Panc1 (cell line): ENCODE data around the gene DYNC1I1. TPM values are rescaled to one million over a fixed set of nuclear protein-coding genes. Genes with fewer than 3 reads are reported as not detected.

Experiments
- ATAC-seq: fragments of 200-7000 bp; cut with Tn5 transposase; 2 replicates; pipeline ENCODE4 v1.9.1; 2020; ENCODE audit warnings: mild to moderate bottlenecking, moderate library complexity
- BruUV-seq: library from RNA; stranded (reverse); fragments of 400-500 nt; replicated peaks from 2 replicates; lab custom pipeline; 2021; lab: Mats Ljungman, UMichigan
- CTCF ChIA-PET: fragments of 300-600 bp; sonication (Branson Sonifier 250); formaldehyde crosslinking; loops from one replicate; lab custom pipeline; 2022; ENCODE audit warnings: antibody characterized with exemption; lab: Charles Lee
- POLR2A ChIA-PET: fragments of 300-600 bp; sonication (Branson Sonifier 250); formaldehyde crosslinking; loops from one replicate; lab custom pipeline; 2022; ENCODE audit warnings: antibody characterized with exemption; lab: Charles Lee
- DNase-seq: peaks from one replicate; pipeline ENCODE4 v3.0.0-alpha.2; 2010; ENCODE audit warnings: low read depth, low spot score
- H3K27ac ChIP-seq: 2 replicates; pipeline ENCODE4 v1.5.1; 2011; ENCODE audit warnings: mild to moderate bottlenecking, low read length, inconsistent platforms
- H3K27me3 ChIP-seq: fragments of 200-500 bp; sonication (Bioruptor generic); 2 replicates; pipeline ENCODE4 v1.6.0; 2014; ENCODE audit warnings: low read length, inconsistent platforms; ENCODE audit not compliant: control insufficient read depth, insufficient read depth
- H3K36me3 ChIP-seq: fragments of 200-500 bp; sonication (Bioruptor generic); 2 replicates; pipeline ENCODE4 v1.5.1; 2014; ENCODE audit warnings: inconsistent platforms, mild to moderate bottlenecking, low read length, moderate library complexity; ENCODE audit not compliant: control insufficient read depth, insufficient read depth
- H3K4me1 ChIP-seq: 2 replicates; pipeline ENCODE4 v1.5.1; 2011; ENCODE audit warnings: inconsistent platforms, mild to moderate bottlenecking, low read length, moderate library complexity; ENCODE audit not compliant: control insufficient read depth, insufficient read depth
- H3K4me3 ChIP-seq, 2 experiments: 2 replicates each; pipeline ENCODE4 v1.5.1; 2011 to 2012; ENCODE audit warnings: low read depth in 2 of 2, low read length in 2 of 2, mild to moderate bottlenecking in 2 of 2, inconsistent platforms in 1 of 2, moderate library complexity in 1 of 2
- H3K9me3 ChIP-seq: fragments of 200-500 bp; sonication (Bioruptor generic); 2 replicates; pipeline ENCODE4 v1.5.1; 2014; ENCODE audit warnings: low read depth, mild to moderate bottlenecking, inconsistent platforms, low read length, moderate library complexity; ENCODE audit not compliant: control insufficient read depth, insufficient read depth
- POLR2AphosphoS5 ChIP-seq: IDR thresholded peaks from 2 replicates; pipeline ENCODE4 v1.6.1; 2012; ENCODE audit warnings: mild to moderate bottlenecking, low read depth, low read length, moderate library complexity
- SIN3A ChIP-seq: IDR thresholded peaks from 2 replicates; pipeline ENCODE4 v1.6.1; 2012; ENCODE audit warnings: low read depth, mild to moderate bottlenecking, low read length, moderate library complexity, borderline replicate concordance; ENCODE audit not compliant: insufficient read depth
- TCF7L2 ChIP-seq: IDR thresholded peaks from 2 replicates; pipeline ENCODE4 v1.6.1; 2011; ENCODE audit warnings: mild to moderate bottlenecking, low read depth, low read length, inconsistent platforms
- in situ Hi-C: cut with HindIII; loops from 2 replicates; pipeline ENCODE4 v1.10.0; 2016; ENCODE audit warnings: low sequenced_read_pairs, low pct_unique_long_range_greater_than_20kb
- intact Hi-C: fragments of 100-400 bp; cut with micrococcal nuclease; formaldehyde crosslinking; loops from one replicate; pipeline ENCODE4 v1.10.0; 2022; ENCODE audit not compliant: unreplicated experiment
- total RNA-seq: library from RNA; stranded (reverse); gene quantifications from one replicate; pipeline ENCODE4 v1.2.1, GENCODE V29; 2021; ENCODE audit not compliant: unreplicated experiment
- TF ChIP-seq, protein P1 (sequence below): fragments of 450-650 bp; IDR thresholded peaks from 2 replicates; pipeline ENCODE4 v1.5.1; 2017; ENCODE audit warnings: mild to moderate bottlenecking
- TF ChIP-seq, protein P2 (sequence below), 2 experiments: IDR thresholded peaks; 2 replicates each; pipeline ENCODE4 v1.6.1; 2011 to 2012; ENCODE audit warnings: low read depth in 2 of 2, control low read depth in 1 of 2, low read length in 1 of 2, mild to moderate bottlenecking in 1 of 2, moderate library complexity in 1 of 2; ENCODE audit not compliant: insufficient read depth in 1 of 2

Gene DYNC1I1
- total RNA-seq, 1 experiment from 2014 or later: 0.13 TPM

DNA sequence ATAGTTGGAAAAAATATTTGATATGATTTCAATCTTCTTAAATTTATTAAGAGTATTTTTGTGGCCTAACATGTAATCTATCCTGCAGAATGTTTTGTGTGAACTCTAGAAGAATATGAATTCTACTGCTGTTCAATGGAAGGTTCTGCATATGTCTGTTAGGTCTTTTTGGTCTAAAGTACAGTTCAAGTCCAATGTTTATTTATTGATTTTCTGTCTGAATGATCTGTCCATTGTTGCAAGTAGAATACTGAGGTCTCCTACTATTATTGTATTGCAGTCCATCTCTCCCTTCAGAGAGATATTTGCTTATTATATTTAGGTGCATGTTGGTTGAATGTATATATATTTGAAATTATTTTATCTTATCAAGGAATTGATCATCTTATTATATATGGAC lies 18.9 kb upstream of the DYNC1I1 start:
- DNase-seq: no peak
- no peaks in the 10 kb centered on the region for H3K9me3 ChIP-seq
- intact Hi-C loops (no loop called here), in situ Hi-C loops (no loop called here)
- H3K27me3 ChIP-seq: no peaks in the 10 kb centered on the region
- POLR2A ChIA-PET: no interaction called here
- no peaks in the 10 kb centered on the region for H3K4me1 ChIP-seq
- ATAC-seq: no peak
- BruUV-seq: no TSS peak
- CTCF ChIA-PET: no interaction called here
- TF ChIP-seq POLR2AphosphoS5 (no peak), TCF7L2 (no peak), SIN3A (no peak)
- TF ChIP-seq, protein P1, sequence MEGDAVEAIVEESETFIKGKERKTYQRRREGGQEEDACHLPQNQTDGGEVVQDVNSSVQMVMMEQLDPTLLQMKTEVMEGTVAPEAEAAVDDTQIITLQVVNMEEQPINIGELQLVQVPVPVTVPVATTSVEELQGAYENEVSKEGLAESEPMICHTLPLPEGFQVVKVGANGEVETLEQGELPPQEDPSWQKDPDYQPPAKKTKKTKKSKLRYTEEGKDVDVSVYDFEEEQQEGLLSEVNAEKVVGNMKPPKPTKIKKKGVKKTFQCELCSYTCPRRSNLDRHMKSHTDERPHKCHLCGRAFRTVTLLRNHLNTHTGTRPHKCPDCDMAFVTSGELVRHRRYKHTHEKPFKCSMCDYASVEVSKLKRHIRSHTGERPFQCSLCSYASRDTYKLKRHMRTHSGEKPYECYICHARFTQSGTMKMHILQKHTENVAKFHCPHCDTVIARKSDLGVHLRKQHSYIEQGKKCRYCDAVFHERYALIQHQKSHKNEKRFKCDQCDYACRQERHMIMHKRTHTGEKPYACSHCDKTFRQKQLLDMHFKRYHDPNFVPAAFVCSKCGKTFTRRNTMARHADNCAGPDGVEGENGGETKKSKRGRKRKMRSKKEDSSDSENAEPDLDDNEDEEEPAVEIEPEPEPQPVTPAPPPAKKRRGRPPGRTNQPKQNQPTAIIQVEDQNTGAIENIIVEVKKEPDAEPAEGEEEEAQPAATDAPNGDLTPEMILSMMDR: no peak
- TF ChIP-seq, protein P2, sequence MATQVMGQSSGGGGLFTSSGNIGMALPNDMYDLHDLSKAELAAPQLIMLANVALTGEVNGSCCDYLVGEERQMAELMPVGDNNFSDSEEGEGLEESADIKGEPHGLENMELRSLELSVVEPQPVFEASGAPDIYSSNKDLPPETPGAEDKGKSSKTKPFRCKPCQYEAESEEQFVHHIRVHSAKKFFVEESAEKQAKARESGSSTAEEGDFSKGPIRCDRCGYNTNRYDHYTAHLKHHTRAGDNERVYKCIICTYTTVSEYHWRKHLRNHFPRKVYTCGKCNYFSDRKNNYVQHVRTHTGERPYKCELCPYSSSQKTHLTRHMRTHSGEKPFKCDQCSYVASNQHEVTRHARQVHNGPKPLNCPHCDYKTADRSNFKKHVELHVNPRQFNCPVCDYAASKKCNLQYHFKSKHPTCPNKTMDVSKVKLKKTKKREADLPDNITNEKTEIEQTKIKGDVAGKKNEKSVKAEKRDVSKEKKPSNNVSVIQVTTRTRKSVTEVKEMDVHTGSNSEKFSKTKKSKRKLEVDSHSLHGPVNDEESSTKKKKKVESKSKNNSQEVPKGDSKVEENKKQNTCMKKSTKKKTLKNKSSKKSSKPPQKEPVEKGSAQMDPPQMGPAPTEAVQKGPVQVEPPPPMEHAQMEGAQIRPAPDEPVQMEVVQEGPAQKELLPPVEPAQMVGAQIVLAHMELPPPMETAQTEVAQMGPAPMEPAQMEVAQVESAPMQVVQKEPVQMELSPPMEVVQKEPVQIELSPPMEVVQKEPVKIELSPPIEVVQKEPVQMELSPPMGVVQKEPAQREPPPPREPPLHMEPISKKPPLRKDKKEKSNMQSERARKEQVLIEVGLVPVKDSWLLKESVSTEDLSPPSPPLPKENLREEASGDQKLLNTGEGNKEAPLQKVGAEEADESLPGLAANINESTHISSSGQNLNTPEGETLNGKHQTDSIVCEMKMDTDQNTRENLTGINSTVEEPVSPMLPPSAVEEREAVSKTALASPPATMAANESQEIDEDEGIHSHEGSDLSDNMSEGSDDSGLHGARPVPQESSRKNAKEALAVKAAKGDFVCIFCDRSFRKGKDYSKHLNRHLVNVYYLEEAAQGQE (IDR thresholded peaks at IDR 0.05; ENCODE audit: insufficient read depth in 1 of 2, low read depth in 2 of 2, low read length in 1 of 2): no peak
- H3K36me3 ChIP-seq: no peaks in the 10 kb centered on the region
- H3K4me3 ChIP-seq: no peak overlapping the region
- no peak overlapping the region for H3K27ac ChIP-seq

DNA sequence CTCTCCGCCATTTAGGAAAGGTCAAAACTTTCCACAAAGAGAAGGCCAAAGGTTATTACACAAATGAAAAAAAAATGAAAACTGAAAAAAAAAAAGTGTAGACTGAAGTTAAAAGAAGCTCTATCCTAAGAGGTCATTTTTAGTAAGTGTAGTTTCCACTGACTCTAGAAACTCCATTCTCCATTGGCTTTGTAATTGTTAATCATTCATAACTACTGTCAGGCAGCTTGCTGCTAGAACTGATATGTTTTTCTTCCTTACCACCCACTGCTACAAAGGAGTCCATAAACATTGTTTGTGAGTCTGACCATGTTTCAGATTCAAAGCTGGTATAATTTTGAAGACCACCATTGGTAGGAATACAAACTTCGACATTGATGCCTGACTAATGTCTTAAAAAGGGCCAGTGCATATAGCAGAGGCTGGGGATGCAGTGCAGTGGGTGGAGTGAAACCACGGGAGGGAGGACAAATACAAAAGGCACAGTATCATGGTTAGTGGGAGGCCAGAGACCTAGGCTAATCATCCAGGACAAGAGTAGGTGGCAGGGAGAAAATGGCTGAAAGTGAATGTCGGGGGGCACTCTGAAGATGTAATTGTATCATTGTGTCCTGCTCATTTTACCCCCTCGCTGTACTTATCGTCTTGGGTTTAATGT lies 16.9 kb upstream of the DYNC1I1 start:
- H3K27ac ChIP-seq: no peak overlapping the region
- ChIA-PET CTCF (no interaction called here), POLR2A (no interaction called here)
- ATAC-seq (no peak), DNase-seq (no peak)
- intact Hi-C loops (no loop called here), in situ Hi-C loops (no loop called here)
- TF ChIP-seq, protein P2 (IDR thresholded peaks at IDR 0.05; ENCODE audit: insufficient read depth in 1 of 2, low read depth in 2 of 2, low read length in 1 of 2): no peak
- TF ChIP-seq SIN3A: no peak
- TF ChIP-seq, protein P1: no peak
- no peak for TF ChIP-seq POLR2AphosphoS5
- no peak for TF ChIP-seq TCF7L2
- BruUV-seq: no TSS peak
- H3K4me3 ChIP-seq: no peak overlapping the region
- no peaks in the 10 kb centered on the region; the same call in 1 of the 2 replicates for H3K27me3 ChIP-seq
- no peaks in the 10 kb centered on the region for H3K4me1 ChIP-seq
- H3K9me3 ChIP-seq: no peaks in the 10 kb centered on the region
- no peaks in the 10 kb centered on the region for H3K36me3 ChIP-seq
